Astrocyte (in vitro differentiated cells and primary cell): ENCODE data around the gene SPINT4.

Source experiments
- EZH2 ChIP-seq: IDR thresholded peaks from 2 replicates; pipeline ENCODE4 v1.6.1; 2012; ENCODE audit warnings: mild to moderate bottlenecking, low read length, inconsistent platforms; ENCODE audit not compliant: insufficient read depth
- TF ChIP-seq, protein P1 (sequence below): IDR thresholded peaks from 2 replicates; pipeline ENCODE4 v1.5.1; 2011; ENCODE audit warnings: low read depth, mild to moderate bottlenecking, inconsistent platforms, low read length, moderate library complexity; ENCODE audit not compliant: insufficient read depth

DNA sequence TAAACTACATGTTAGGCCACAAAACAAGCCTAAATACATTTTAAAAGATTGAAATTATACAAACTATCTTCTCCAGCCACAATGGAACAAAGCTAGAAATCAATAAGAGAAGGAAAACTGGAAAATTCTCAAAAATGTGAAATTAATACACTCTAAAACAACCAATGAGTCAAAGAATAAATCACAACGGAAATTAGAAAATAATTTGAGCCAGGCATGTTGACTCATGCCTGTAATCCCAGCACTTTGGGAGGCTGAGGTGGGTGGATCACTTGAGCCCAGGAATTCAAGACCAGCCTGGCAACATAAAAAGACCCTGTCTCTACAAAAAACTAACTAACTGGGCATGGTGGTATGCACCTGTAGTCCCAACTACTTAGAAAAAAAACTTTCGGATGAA is 26.7 kb upstream of the SPINT4 start:
- TF ChIP-seq, protein P1, sequence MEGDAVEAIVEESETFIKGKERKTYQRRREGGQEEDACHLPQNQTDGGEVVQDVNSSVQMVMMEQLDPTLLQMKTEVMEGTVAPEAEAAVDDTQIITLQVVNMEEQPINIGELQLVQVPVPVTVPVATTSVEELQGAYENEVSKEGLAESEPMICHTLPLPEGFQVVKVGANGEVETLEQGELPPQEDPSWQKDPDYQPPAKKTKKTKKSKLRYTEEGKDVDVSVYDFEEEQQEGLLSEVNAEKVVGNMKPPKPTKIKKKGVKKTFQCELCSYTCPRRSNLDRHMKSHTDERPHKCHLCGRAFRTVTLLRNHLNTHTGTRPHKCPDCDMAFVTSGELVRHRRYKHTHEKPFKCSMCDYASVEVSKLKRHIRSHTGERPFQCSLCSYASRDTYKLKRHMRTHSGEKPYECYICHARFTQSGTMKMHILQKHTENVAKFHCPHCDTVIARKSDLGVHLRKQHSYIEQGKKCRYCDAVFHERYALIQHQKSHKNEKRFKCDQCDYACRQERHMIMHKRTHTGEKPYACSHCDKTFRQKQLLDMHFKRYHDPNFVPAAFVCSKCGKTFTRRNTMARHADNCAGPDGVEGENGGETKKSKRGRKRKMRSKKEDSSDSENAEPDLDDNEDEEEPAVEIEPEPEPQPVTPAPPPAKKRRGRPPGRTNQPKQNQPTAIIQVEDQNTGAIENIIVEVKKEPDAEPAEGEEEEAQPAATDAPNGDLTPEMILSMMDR: no peak
- TF ChIP-seq EZH2: no peak
